ENCODE results near the gene IGFBP5. TPM values are rescaled to one million over a fixed set of nuclear protein-coding genes. Genes with fewer than 3 reads are reported as not detected.

IGFBP5 gene
- total RNA-seq, 2 donors from 2014 or later: 35.8 to 415 TPM

DNA sequence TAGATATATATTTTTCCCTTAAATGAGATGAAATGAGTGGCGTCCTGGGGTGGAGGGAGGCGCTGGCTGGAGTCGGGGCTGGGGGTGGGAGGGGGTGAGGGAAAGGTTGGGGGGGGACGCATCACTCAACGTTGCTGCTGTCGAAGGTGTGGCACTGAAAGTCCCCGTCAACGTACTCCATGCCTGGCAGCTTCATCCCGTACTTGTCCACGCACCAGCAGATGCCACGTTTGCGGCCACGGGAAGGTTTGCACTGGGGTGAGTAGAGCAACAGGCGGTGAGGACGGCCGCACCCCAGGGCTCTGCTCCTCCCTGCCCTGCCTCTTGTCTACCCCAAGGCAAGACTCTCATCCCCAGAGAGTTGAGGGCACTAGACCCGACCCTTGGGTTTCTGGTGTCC, 18.7 kb downstream of the IGFBP5 start:
- H3K36me3 ChIP-seq (replicated peaks in 1 of 2; ENCODE audit: insufficient read depth in 1 of 2, low read depth in 2 of 2): no peaks in the 10 kb centered on the region
- no peaks in the 10 kb centered on the region for H3K27me3 ChIP-seq
- TF ChIP-seq POLR2A (IDR thresholded peaks at IDR 0.05): no peak
- TF ChIP-seq, protein P1, sequence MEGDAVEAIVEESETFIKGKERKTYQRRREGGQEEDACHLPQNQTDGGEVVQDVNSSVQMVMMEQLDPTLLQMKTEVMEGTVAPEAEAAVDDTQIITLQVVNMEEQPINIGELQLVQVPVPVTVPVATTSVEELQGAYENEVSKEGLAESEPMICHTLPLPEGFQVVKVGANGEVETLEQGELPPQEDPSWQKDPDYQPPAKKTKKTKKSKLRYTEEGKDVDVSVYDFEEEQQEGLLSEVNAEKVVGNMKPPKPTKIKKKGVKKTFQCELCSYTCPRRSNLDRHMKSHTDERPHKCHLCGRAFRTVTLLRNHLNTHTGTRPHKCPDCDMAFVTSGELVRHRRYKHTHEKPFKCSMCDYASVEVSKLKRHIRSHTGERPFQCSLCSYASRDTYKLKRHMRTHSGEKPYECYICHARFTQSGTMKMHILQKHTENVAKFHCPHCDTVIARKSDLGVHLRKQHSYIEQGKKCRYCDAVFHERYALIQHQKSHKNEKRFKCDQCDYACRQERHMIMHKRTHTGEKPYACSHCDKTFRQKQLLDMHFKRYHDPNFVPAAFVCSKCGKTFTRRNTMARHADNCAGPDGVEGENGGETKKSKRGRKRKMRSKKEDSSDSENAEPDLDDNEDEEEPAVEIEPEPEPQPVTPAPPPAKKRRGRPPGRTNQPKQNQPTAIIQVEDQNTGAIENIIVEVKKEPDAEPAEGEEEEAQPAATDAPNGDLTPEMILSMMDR (IDR thresholded peaks at IDR 0.05): no peak
- 74 to 77% methylated on average over 12 to 16 of the region's 17 CpGs for WGBS, 2 donors
- ATAC-seq (no peak), DNase-seq (no peak)
- intact Hi-C loops (cut with DNase I): no loop called here
- H3K27ac ChIP-seq: no peak overlapping the region
- H3K4me1 ChIP-seq: no peaks in the 10 kb centered on the region
- no peak overlapping the region for H3K4me3 ChIP-seq
- H3K9me3 ChIP-seq: no peaks in the 10 kb centered on the region

DNA sequence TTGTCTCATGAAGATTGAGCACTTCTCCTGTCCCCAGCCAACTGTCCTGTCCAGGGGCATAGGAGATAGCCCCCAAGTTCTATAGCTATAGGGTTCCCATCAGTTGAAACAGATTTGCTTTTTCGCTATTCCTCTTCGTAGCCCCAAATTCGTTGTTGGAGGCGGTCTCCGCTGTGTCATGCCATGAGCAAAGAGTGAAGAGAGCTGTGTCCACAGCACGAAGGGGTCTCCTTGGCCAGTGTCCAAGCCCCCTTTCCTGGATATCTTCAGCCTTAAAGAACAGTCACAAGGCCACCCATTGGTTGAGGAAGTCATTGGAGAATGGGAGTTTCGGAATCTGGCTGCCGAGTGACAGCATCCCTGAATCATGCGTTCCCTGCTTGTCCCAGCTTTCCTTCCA, 21.0 kb downstream of the IGFBP5 start:
- no peaks in the 10 kb centered on the region for H3K36me3 ChIP-seq (replicated peaks in 1 of 2; ENCODE audit: insufficient read depth in 1 of 2, low read depth in 2 of 2)
- 82 to 90% methylated on average over 9 of the region's 9 CpGs for WGBS, 2 donors
- ATAC-seq: no peak
- no peak overlapping the region for H3K4me3 ChIP-seq
- DNase-seq: no peak
- TF ChIP-seq, protein P1 (IDR thresholded peaks at IDR 0.05): no peak
- TF ChIP-seq POLR2A (IDR thresholded peaks at IDR 0.05): no peak
- no peaks in the 10 kb centered on the region for H3K27me3 ChIP-seq
- no peaks in the 10 kb centered on the region for H3K4me1 ChIP-seq
- no peaks in the 10 kb centered on the region for H3K9me3 ChIP-seq
- intact Hi-C loops (cut with DNase I): no loop called here
- no peak overlapping the region for H3K27ac ChIP-seq

DNA sequence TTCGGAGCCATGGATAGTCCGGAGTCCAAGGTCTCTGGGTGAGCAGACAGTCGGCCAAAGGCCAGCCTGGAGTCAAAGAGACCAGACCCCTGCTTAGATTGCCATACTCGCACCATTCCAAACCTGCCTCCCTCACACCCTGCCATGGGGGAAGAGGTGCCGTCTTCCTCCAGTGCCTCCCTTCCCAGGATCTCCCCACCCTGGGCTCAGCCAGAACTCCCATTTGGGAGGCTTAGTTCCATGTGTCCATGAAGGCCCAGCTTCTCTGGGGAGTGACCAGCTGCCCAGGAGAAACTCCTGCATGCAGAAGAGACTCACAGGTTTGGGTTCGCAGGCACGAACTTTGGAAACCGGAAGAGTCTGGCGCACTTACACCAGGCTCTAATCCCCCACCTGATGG, 21.7 kb downstream of the IGFBP5 start:
- Histone ChIP-seq H3K36me3 (replicated peaks in 1 of 2; ENCODE audit: insufficient read depth in 1 of 2, low read depth in 2 of 2) (no peaks in the 10 kb centered on the region), H3K27ac (no peak overlapping the region), H3K9me3 (no peaks in the 10 kb centered on the region), H3K4me1 (no peaks in the 10 kb centered on the region), H3K27me3 (no peaks in the 10 kb centered on the region), H3K4me3 (no peak overlapping the region)
- ATAC-seq (no peak), DNase-seq (no peak)
- TF ChIP-seq, protein P1 (IDR thresholded peaks at IDR 0.05): no peak
- TF ChIP-seq POLR2A (IDR thresholded peaks at IDR 0.05): no peak
- WGBS, 2 donors: 74 to 87% methylated on average over 7 to 9 of the region's 9 CpGs
- intact Hi-C loops (cut with DNase I): no loop called here

DNA sequence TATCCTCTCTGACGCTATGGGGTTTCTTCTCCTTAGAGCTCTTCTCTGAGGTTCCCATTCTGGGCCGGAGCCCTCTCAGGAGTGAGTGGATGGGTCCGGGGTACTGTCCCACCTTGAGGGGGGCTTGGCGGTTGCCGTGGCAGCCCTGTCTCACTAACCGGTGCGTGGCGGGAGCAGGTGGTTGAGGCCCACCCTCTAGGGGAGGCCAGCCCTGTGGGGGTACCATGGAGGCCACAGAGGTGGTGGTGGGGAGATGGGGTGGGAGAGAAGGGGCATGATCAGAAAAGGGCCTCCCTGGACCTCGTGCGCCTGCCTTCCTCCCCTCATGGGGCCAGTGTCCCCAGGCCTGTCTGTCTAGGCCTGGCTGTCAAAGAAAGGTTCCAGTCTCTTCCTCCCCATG, 22.3 kb downstream of the IGFBP5 start:
- TF ChIP-seq, protein P1 (IDR thresholded peaks at IDR 0.05): no peak
- TF ChIP-seq POLR2A (IDR thresholded peaks at IDR 0.05): no peak
- no peak for ATAC-seq
- no peak overlapping the region for H3K27ac ChIP-seq

DNA sequence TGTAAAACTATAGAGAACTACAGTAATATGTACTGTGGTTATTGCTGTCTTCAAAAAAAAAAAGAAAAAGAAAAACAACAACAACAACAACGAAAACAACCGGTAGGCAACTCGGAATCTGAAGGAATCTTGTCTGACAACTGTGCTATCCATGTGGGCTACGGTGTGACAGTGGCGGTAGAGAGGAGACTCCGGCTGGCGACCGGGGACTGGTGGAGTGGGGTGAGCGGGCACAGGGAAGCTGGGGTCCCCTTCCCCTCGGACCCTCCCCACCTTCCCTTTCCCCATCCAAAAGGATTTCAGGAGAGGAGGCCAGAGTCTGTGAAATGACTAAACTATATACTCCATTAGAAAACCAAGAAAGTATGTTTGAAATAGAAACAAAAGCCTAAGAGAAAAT, 22.9 kb downstream of the IGFBP5 start:
- intact Hi-C loops (cut with DNase I): no loop called here
- H3K27me3 ChIP-seq: no peaks in the 10 kb centered on the region

More for the DNA sequence above, 22.3 kb downstream of the IGFBP5 start:
- Histone ChIP-seq H3K4me3 (no peak overlapping the region), H3K36me3 (replicated peaks in 1 of 2; ENCODE audit: insufficient read depth in 1 of 2, low read depth in 2 of 2) (no peaks in the 10 kb centered on the region), H3K4me1 (no peaks in the 10 kb centered on the region), H3K27me3 (no peaks in the 10 kb centered on the region), H3K9me3 (no peaks in the 10 kb centered on the region)
- WGBS, 2 donors: 95 to 98% methylated on average over 7 to 10 of the region's 10 CpGs
- intact Hi-C loops (cut with DNase I): no loop called here
- DNase-seq: no peak

More for the DNA sequence above, 22.9 kb downstream of the IGFBP5 start:
- Histone ChIP-seq H3K9me3 (no peaks in the 10 kb centered on the region), H3K27ac (no peak overlapping the region), H3K36me3 (replicated peaks in 1 of 2; ENCODE audit: insufficient read depth in 1 of 2, low read depth in 2 of 2) (no peaks in the 10 kb centered on the region), H3K4me3 (no peak overlapping the region), H3K4me1 (no peaks in the 10 kb centered on the region)
- TF ChIP-seq POLR2A (IDR thresholded peaks at IDR 0.05): no peak
- TF ChIP-seq, protein P1 (IDR thresholded peaks at IDR 0.05): no peak
- WGBS, 2 donors: 78 to 85% methylated on average over 10 of the region's 10 CpGs
- DNase-seq (no peak), ATAC-seq (no peak)

Data from body of pancreas (tissue), 4 donors.